Psoas muscle (tissue), 8 donors: ENCODE measurements around the gene CLIC5. TPM values are rescaled to one million over a fixed set of nuclear protein-coding genes. Genes with fewer than 3 reads are reported as not detected.

Experiments used
- ATAC-seq, 4 donors: fragments of 200-7000 bp; cut with Tn5 transposase; one replicate each; pipeline ENCODE4 v1.9.1; 2020; ENCODE audit warnings: moderate library complexity in 3 of 4, mild to moderate bottlenecking in 2 of 4
- DNase-seq, 2 donors: peaks; one replicate each; pipeline ENCODE4 v3.0.0-alpha.2; 2020
- H3K27ac ChIP-seq: fragments of 200-600 bp; one replicate; pipeline ENCODE4 v1.8.0; 2022
- H3K27me3 ChIP-seq, 3 donors: fragments of 200-600 bp in 1 of 3; one replicate each; pipeline versions ENCODE4 v1.6.1 to v1.8.0; 2013 to 2022; ENCODE audit warnings: low read length in 2 of 3, mild to moderate bottlenecking in 2 of 3, moderate library complexity in 1 of 3; ENCODE audit not compliant: insufficient read depth in 3 of 3
- H3K36me3 ChIP-seq, 2 donors: fragments of 200-600 bp in 1 of 2; one replicate each; pipeline versions ENCODE4 v1.6.1 to v1.8.0; 2013 to 2022; ENCODE audit warnings: low read depth in 1 of 2, mild to moderate bottlenecking in 1 of 2, moderate library complexity in 1 of 2; ENCODE audit not compliant: insufficient read depth in 1 of 2
- H3K4me1 ChIP-seq: fragments of 200-600 bp; one replicate; pipeline ENCODE4 v1.8.0; 2022
- H3K4me3 ChIP-seq: fragments of 200-600 bp; one replicate; pipeline ENCODE4 v1.8.0; 2022; ENCODE audit warnings: mild to moderate bottlenecking
- H3K9me3 ChIP-seq: fragments of 200-600 bp; one replicate; pipeline ENCODE4 v1.8.0; 2022
- WGBS, 3 donors: extraction: QIAGEN DNeasy Blood & Tissue Kit; methylation state at CpG; one replicate each; pipeline versions ENCODE4 v1.1.6 to v1.1.7; 2013; 5-methylcytosine and 5-hydroxymethylcytosine counted together
- intact Hi-C, 2 donors: fragments of 100-400 bp; cut with DNase I; formaldehyde crosslinking; loops; one replicate each; pipeline versions ENCODE4 v1.11.0 to v1.14.2; 2022
- polyA plus RNA-seq, 3 donors: library from polyadenylated mRNA; stranded (reverse); fragments of 200-250 nt; gene quantifications; one replicate each; pipeline ENCODE4 v1.2.3, GENCODE V29; 2013
- total RNA-seq, 4 donors: library from RNA; stranded (reverse); fragmentation: NEBNext Ultra II Directional in 2 of 4; extraction: Animal tissue kit (Norgen Biotek cat#: 25700) in 2 of 4; gene quantifications; one replicate each; pipeline versions ENCODE4 v1.2.1 to v1.2.4, GENCODE V29; 2021 to 2023
- TF ChIP-seq, protein P1 (sequence below): fragments of 200-600 bp; IDR thresholded peaks from one replicate; pipeline ENCODE4 v1.8.0; 2022; ENCODE audit warnings: antibody characterized with exemption
- donor health status: healthy with polysubstance abuse.
- donor health status: DM: no; HTN: no; CAD: no; lungs with moderate emphysema.
- donor health status: Bipolar disorder and iron deficiency.
- donor health status: healthy.
- donor health status: DM: yes; HTN: yes; CAD: no.
- donor health status: DM: no; HTN: no; CAD: no.
- donor health status: DM: no; HTN: no; CAD: no.
- donor health status: DM: yes; HTN: yes; CAD: no.

The CLIC5 gene
- total and polyA plus RNA-seq, 7 donors: 30.2 to 285 (median 166) TPM

DNA sequence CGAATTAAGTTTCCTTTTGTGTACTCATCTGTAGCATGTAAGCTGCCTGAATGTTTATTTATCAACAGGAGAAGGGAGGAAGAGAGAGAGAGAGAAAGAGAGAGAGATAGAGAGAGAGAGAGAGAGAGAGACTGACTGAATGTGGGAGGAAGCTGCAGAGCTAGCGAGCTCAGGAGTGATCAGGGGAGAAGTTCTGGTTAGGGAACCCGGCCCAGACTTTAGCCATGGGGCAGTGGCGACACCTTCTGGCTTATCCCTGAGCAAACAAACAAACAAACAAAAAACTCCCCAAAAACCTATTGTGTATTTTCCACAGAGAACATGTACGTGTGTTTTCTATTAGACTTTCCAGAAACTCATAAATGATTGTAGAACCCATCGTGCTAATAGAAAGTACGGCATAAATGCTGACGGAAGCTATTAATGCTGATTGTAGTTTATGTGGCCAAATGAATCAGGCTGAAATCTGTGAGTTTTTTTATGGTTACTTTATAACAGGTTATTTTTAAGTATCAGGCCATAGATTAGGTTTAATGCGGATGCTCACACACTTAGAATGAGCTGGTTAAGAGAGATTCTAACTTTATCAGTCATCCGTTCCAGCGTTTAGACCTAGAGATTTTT is 92.8 kb downstream of the CLIC5 start:
- TF ChIP-seq, protein P1, sequence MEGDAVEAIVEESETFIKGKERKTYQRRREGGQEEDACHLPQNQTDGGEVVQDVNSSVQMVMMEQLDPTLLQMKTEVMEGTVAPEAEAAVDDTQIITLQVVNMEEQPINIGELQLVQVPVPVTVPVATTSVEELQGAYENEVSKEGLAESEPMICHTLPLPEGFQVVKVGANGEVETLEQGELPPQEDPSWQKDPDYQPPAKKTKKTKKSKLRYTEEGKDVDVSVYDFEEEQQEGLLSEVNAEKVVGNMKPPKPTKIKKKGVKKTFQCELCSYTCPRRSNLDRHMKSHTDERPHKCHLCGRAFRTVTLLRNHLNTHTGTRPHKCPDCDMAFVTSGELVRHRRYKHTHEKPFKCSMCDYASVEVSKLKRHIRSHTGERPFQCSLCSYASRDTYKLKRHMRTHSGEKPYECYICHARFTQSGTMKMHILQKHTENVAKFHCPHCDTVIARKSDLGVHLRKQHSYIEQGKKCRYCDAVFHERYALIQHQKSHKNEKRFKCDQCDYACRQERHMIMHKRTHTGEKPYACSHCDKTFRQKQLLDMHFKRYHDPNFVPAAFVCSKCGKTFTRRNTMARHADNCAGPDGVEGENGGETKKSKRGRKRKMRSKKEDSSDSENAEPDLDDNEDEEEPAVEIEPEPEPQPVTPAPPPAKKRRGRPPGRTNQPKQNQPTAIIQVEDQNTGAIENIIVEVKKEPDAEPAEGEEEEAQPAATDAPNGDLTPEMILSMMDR: peak; percentile 54
- intact Hi-C loops: loop anchor here (2.0 to 10.0 kb wide), 4 partner anchors 1266 to 1448 kb away; no protein-coding TSS in a partner anchor
- no peak overlapping the region for H3K4me3 ChIP-seq
- peaks cover 26% of the 10 kb centered on the region for H3K4me1 ChIP-seq
- peaks cover 0 to 10% of the 10 kb centered on the region in 2 donors for H3K36me3 ChIP-seq
- ATAC-seq: peak; percentile 62 to 87 (median 70)
- no peak overlapping the region for H3K27ac ChIP-seq
- WGBS, 3 donors: 55 to 65% (median 59%) methylated on average over 11 of the region's 11 CpGs
- H3K27me3 ChIP-seq: no peaks in the 10 kb centered on the region
- DNase-seq: peak; percentile 59 to 79
- no peaks in the 10 kb centered on the region for H3K9me3 ChIP-seq

DNA sequence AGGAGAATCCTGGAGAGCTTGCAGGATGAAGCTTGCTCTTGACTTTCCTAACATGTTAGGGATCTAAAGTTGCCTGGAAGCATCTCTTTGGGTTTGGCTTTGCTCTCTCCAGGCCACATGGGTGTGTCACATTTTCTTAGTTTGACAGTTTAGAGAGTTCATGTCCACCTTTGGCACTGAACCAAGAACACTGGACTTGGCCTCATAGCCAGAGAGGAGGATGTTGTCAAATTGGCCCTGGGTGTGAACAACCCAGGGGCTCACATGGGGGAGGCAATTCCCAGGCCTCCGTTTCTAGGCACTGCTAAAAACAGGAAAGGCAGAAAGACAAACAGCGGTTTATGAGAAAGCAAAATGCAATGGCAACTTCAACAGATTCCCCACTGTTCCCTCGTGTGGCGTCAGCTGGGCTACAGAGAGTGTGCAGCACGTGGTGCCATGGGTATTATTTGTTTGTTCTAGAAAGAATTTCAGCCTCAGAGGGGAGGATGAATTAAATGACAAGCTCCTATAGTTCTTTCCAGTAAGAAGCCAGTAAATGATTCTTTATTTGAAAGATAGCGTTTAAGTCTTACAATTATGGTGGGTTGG is 93.9 kb downstream of the CLIC5 start:
- 57 to 61% (median 60%) methylated on average over 6 of the region's 6 CpGs for WGBS, 3 donors
- DNase-seq (peak in 1 of 2 donors; percentile 77), ATAC-seq (peak in 1 of 4 donors; percentile 55)
- no peaks in the 10 kb centered on the region for H3K27me3 ChIP-seq
- intact Hi-C loops: loop anchor here (2.0 to 10.0 kb wide), 4 partner anchors 1264 to 1447 kb away; no protein-coding TSS in a partner anchor
- no peak overlapping the region for H3K4me3 ChIP-seq
- H3K36me3 ChIP-seq: peaks cover 0 to 10% of the 10 kb centered on the region in 2 donors
- TF ChIP-seq, protein P1: no peak
- H3K4me1 ChIP-seq: peaks cover 36% of the 10 kb centered on the region
- no peaks in the 10 kb centered on the region for H3K9me3 ChIP-seq
- H3K27ac ChIP-seq: no peak overlapping the region

DNA sequence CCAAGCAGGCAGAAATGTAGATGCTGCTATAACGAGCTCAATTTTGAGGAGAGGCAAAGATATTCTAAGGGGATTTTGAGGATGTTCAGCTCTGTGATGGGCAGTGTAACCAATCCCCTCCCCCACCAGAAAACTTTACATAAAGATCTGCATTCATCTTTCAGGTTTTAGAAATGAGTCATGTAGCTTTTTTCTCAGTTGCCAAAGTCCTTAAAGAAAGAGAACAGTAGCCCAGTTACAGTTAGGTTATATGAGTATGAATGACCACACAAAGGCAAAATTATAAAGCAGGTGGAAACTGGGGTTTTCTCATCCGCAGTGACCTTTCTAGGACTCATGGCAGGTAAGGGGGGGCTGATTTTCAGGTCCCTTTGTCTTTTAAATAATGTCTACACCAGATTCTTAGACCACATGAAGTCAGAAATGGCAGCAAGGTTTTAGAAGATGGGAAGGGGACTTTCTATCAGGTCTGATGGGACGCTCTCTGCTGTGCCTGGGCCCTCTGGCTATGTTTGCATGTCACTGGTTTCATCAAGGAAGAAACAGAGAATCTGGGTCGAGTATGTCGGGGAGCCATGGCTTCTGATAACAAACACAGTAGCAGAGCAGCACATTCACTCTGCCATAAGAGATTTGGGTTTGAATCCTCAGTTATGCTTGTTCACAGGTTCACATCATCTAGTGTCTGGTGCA is 94.7 kb downstream of the CLIC5 start:
- WGBS, 3 donors: 89 to 95% (median 92%) methylated on average over 5 of the region's 5 CpGs
- Histone ChIP-seq H3K36me3 (peaks cover 0 to 10% of the 10 kb centered on the region in 2 donors), H3K9me3 (no peaks in the 10 kb centered on the region), H3K27me3 (no peaks in the 10 kb centered on the region), H3K27ac (no peak overlapping the region), H3K4me3 (no peak overlapping the region), H3K4me1 (peaks cover 44% of the 10 kb centered on the region)
- no peak for DNase-seq
- no peak for ATAC-seq
- TF ChIP-seq, protein P1: no peak
- intact Hi-C loops: loop anchor here (5.0 to 10.0 kb wide), 3 partner anchors 1264 to 1446 kb away; no protein-coding TSS in a partner anchor

DNA sequence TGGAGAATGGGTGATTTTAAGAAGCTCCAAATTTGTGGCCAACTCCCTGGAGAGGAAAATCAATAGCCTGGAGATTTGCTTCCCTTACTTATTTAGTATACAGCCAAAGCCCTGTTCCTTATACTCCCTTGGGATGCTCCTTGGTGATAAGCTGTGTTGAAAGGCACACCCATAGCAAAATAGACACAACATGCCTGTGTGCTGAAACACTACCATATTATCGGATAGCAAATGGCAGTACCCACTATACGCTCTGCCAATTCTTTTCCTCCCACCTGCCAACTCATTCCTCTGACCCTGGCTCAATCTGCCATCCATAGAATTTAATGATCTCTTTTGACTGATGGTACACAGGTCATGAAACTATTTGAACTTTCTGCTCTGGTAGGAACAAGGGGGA is 98.2 kb downstream of the CLIC5 start:
- intact Hi-C loops: no loop called here
- peaks cover 0 to 30% of the 10 kb centered on the region in 2 donors for H3K36me3 ChIP-seq
- ATAC-seq: peak; percentile 64 to 83 (median 76)

More for the DNA sequence above, 98.2 kb downstream of the CLIC5 start:
- TF ChIP-seq, protein P1: no peak
- DNase-seq: no peak
- Histone ChIP-seq H3K4me3 (no peak overlapping the region), H3K27me3 (no peaks in the 10 kb centered on the region), H3K27ac (peak overlapping the region; percentile 46), H3K9me3 (no peaks in the 10 kb centered on the region), H3K4me1 (peaks cover 28% of the 10 kb centered on the region)
- WGBS, 3 donors: 34 to 48% (median 35%) methylated on average over 2 of the region's 2 CpGs
